Suprapubic skin (tissue), 4 donors: Measurements from ENCODE around the gene CTNNA3.

Experiments used
- EP300 ChIP-seq: sonication (generic); formaldehyde crosslinking; IDR thresholded peaks from one replicate; pipeline ENCODE4 v1.6.1; 2017; ENCODE audit warnings: antibody characterized with exemption
- POLR2A ChIP-seq, 2 donors: fragments of 450-650 bp; IDR thresholded peaks; one replicate each; pipeline ENCODE4 v1.6.1; 2017; ENCODE audit warnings: antibody characterized with exemption in 2 of 2, mild to moderate bottlenecking in 2 of 2, moderate library complexity in 2 of 2
- POLR2AphosphoS5 ChIP-seq, 3 donors: sonication (generic); formaldehyde crosslinking; IDR thresholded peaks; one replicate each; pipeline ENCODE4 v1.6.1; 2017; ENCODE audit warnings: antibody characterized with exemption in 3 of 3
- TF ChIP-seq, protein P1 (sequence below), 2 donors: fragments of 200-600 bp in 1 of 2; fragments of 450-650 bp in 1 of 2; sonication (generic) in 1 of 2; IDR thresholded peaks; one replicate each; pipeline ENCODE4 v1.5.1; 2016 to 2019; ENCODE audit warnings: antibody characterized with exemption in 2 of 2, mild to moderate bottlenecking in 1 of 2, moderate library complexity in 1 of 2

DNA sequence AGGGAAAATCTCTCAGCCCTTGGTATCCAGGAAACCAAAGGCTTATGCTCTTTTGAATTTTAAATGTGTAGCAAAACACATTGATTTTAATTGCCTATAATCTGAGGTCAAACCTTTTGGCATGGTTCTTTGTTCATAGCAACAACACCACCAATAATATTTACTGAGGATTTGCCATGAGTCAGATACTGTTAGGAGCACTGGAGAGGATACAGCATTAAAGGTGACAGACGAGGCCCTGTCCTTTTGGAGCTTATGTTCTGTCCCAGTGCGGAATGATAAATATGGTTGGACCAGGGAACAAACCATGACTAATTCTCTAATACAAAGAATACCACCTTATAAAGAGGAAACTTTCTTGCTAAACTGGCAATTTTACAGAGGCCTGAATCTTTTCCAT, 176.6 kb downstream of the CTNNA3 start:
- TF ChIP-seq, protein P1, sequence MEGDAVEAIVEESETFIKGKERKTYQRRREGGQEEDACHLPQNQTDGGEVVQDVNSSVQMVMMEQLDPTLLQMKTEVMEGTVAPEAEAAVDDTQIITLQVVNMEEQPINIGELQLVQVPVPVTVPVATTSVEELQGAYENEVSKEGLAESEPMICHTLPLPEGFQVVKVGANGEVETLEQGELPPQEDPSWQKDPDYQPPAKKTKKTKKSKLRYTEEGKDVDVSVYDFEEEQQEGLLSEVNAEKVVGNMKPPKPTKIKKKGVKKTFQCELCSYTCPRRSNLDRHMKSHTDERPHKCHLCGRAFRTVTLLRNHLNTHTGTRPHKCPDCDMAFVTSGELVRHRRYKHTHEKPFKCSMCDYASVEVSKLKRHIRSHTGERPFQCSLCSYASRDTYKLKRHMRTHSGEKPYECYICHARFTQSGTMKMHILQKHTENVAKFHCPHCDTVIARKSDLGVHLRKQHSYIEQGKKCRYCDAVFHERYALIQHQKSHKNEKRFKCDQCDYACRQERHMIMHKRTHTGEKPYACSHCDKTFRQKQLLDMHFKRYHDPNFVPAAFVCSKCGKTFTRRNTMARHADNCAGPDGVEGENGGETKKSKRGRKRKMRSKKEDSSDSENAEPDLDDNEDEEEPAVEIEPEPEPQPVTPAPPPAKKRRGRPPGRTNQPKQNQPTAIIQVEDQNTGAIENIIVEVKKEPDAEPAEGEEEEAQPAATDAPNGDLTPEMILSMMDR (IDR thresholded peaks at IDR 0.05): no peak
- TF ChIP-seq POLR2A (IDR thresholded peaks at IDR 0.05): no peak
- TF ChIP-seq EP300: no peak
- TF ChIP-seq POLR2AphosphoS5 (IDR thresholded peaks at IDR 0.05): no peak
